Neuron (in vitro differentiated cells): ENCODE results near the gene ABI3.
"Not testable (repeated sequence)": the region's sequence is repeated elsewhere in the genome, so short reads cannot be mapped to it uniquely, and the experiment has no call there.

Experiments used
- H2AFZ ChIP-seq: one replicate; pipeline ENCODE4 v1.6.1; 2013; ENCODE audit warnings: low read depth, mild to moderate bottlenecking, inconsistent platforms, low read length, moderate library complexity
- H3K27me3 ChIP-seq: one replicate; pipeline ENCODE4 v1.6.1; 2013; ENCODE audit warnings: low read length; ENCODE audit not compliant: insufficient read depth
- H3K36me3 ChIP-seq: one replicate; pipeline ENCODE4 v1.6.1; 2013; ENCODE audit warnings: low read length; ENCODE audit not compliant: insufficient read depth
- H3K4me1 ChIP-seq: one replicate; pipeline ENCODE4 v1.6.1; 2013; ENCODE audit warnings: low read length; ENCODE audit not compliant: insufficient read depth
- H3K4me3 ChIP-seq: 2 replicates; pipeline ENCODE4 v1.5.1; 2013; ENCODE audit warnings: mild to moderate bottlenecking, low read length, moderate library complexity
- H3K9me3 ChIP-seq: one replicate; pipeline ENCODE4 v1.6.1; 2013; ENCODE audit warnings: low read length

ABI3 gene

GRCh38 chr17:49210158-49211029, at the start of gene ABI3, which contains the start of gene GNGT2:
TSS of gene ABI3 (plus strand) at chr17:49210707. CDS start at chr17:49210725, 18 bp downstream.
TSS of gene GNGT2 (minus strand) at chr17:49210574. CDS start at chr17:49207422, 3,152 bp downstream.
- Histone ChIP-seq H3K36me3 (no peaks in the 10 kb centered on the region), H3K4me3 (no peak within 1 kb of the TSS), H3K27me3 (peaks cover 18% of the 10 kb centered on the region), H2AFZ (no peak within 1 kb of the TSS), H3K9me3 (no peaks in the 10 kb centered on the region), H3K4me1 (no peaks in the 10 kb centered on the region)

GRCh38 chr17:49162866-49163265, 47.6 kb upstream of the ABI3 start:
- no peak overlapping the region for H2AFZ ChIP-seq
- H3K4me3 ChIP-seq, result no peak overlapping the region
- no peaks in the 10 kb centered on the region for H3K9me3 ChIP-seq
- no peaks in the 10 kb centered on the region for H3K36me3 ChIP-seq
- H3K4me1 ChIP-seq, result no peaks in the 10 kb centered on the region
- H3K27me3 ChIP-seq, result peaks cover 11% of the 10 kb centered on the region

DNA sequence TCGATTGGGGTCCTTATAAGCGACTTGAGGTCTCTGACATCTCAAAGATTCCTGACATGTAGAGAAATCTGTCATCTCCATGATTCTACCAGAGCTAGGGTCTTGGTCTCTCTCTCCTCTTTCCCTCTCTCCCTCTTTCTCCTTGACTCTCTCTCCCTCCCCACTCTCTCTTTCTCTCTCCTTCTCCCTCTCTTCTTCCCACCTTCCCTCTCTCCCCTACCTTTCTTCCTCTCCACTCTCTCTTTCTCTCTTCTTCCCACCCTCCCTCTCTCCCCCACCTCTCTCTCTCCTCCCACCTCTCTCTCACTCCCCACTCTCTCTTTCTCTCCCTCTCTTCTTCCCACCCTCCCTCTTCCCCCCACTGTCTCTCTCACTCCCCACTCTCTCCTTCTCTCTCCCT, 45.4 kb upstream of the ABI3 start:
- no peaks in the 10 kb centered on the region for H3K4me1 ChIP-seq
- H3K27me3 ChIP-seq, result peaks cover 9% of the 10 kb centered on the region
- no peak overlapping the region for H2AFZ ChIP-seq
- H3K9me3 ChIP-seq, result no peaks in the 10 kb centered on the region
- no peaks in the 10 kb centered on the region for H3K36me3 ChIP-seq
- H3K4me3 ChIP-seq, result no peak overlapping the region

DNA sequence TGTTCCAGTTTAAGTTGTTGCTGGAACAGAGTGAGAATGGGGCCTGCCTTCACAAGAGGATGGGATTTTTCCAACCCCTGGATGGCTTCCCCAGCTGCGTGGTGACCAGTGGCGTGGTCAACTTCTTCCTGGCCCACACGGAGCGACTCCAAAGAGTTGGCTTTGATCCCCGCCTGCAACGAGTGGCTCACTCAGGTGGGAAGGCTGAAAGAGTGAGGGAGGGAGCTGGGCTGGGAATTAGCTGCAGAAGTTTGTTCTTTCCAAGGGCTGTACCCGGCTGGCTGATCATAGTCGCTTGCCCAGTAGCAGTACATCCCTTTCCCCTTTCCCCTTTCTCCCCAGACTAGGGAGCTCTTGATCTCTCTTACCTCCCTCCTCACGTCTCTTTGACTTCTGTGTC, 41.8 kb upstream of the ABI3 start:
- Histone ChIP-seq H3K9me3 (no peaks in the 10 kb centered on the region), H2AFZ (no peak overlapping the region), H3K4me3 (no peak overlapping the region), H3K36me3 (no peaks in the 10 kb centered on the region), H3K4me1 (no peaks in the 10 kb centered on the region), H3K27me3 (peaks cover 9% of the 10 kb centered on the region)

GRCh38 chr17:49170216-49170615, 40.3 kb upstream of the ABI3 start:
- Histone ChIP-seq H3K36me3 (no peaks in the 10 kb centered on the region), H3K27me3 (peaks cover 5% of the 10 kb centered on the region), H3K4me3 (no peak overlapping the region), H2AFZ (no peak overlapping the region), H3K4me1 (no peaks in the 10 kb centered on the region), H3K9me3 (no peaks in the 10 kb centered on the region)

- not testable (repeated sequence) for H3K27me3 ChIP-seq, H3K4me3 ChIP-seq, H2AFZ ChIP-seq, H3K9me3 ChIP-seq, H3K4me1 ChIP-seq, H3K36me3 ChIP-seq
Measured at GRCh38 chr17:49170711-49171110, 39.8 kb upstream of the ABI3 start.

GRCh38 chr17:49175978-49176377, 34.5 kb upstream of the ABI3 start:
- not testable (repeated sequence) for H2AFZ ChIP-seq, H3K36me3 ChIP-seq, H3K9me3 ChIP-seq, H3K4me1 ChIP-seq, H3K27me3 ChIP-seq, H3K4me3 ChIP-seq

- H3K36me3 ChIP-seq, result no peaks in the 10 kb centered on the region
- no peak overlapping the region for H2AFZ ChIP-seq
- no peak overlapping the region for H3K4me3 ChIP-seq
- H3K4me1 ChIP-seq, result no peaks in the 10 kb centered on the region
- H3K9me3 ChIP-seq, result peaks cover 7% of the 10 kb centered on the region
- H3K27me3 ChIP-seq, result no peaks in the 10 kb centered on the region
Measured at GRCh38 chr17:49180303-49180702, 30.2 kb upstream of the ABI3 start.

GRCh38 chr17:49180998-49181635, 29.4 kb upstream of the ABI3 start:
- Histone ChIP-seq H3K4me1 (no peaks in the 10 kb centered on the region), H3K9me3 (peaks cover 4% of the 10 kb centered on the region), H3K27me3 (no peaks in the 10 kb centered on the region)

GRCh38 chr17:49183341-49183740, 27.2 kb upstream of the ABI3 start:
- Histone ChIP-seq H3K9me3 (peaks cover 2% of the 10 kb centered on the region), H3K36me3 (no peaks in the 10 kb centered on the region), H3K27me3 (no peaks in the 10 kb centered on the region), H3K4me3 (no peak overlapping the region), H3K4me1 (no peaks in the 10 kb centered on the region), H2AFZ (no peak overlapping the region)

More at GRCh38 chr17:49180998-49181635, 29.4 kb upstream of the ABI3 start:
- Histone ChIP-seq H3K4me3 (no peak overlapping the region), H3K36me3 (no peaks in the 10 kb centered on the region), H2AFZ (no peak overlapping the region)

GRCh38 chr17:49183801-49184200, 26.7 kb upstream of the ABI3 start:
- Histone ChIP-seq H3K36me3 (no peaks in the 10 kb centered on the region), H2AFZ (no peak overlapping the region), H3K4me1 (no peaks in the 10 kb centered on the region), H3K27me3 (no peaks in the 10 kb centered on the region), H3K4me3 (no peak overlapping the region), H3K9me3 (peaks cover 2% of the 10 kb centered on the region)

- H3K36me3 ChIP-seq, H3K9me3 ChIP-seq, H2AFZ ChIP-seq, H3K4me1 ChIP-seq, H3K27me3 ChIP-seq, H3K4me3 ChIP-seq: not testable (repeated sequence)
Measured at GRCh38 chr17:49184522-49184921, 26.0 kb upstream of the ABI3 start.

GRCh38 chr17:49185381-49185780, 25.1 kb upstream of the ABI3 start:
- not testable (repeated sequence) for H3K9me3 ChIP-seq, H3K27me3 ChIP-seq, H2AFZ ChIP-seq, H3K4me3 ChIP-seq, H3K36me3 ChIP-seq, H3K4me1 ChIP-seq
